Measurements from ENCODE around the gene CPSF4L. TPM values are rescaled to one million over a fixed set of nuclear protein-coding genes. Genes with fewer than 3 reads are reported as not detected.

CPSF4L gene
- total RNA-seq, 1 experiment from 2014 or later: not detected

DNA sequence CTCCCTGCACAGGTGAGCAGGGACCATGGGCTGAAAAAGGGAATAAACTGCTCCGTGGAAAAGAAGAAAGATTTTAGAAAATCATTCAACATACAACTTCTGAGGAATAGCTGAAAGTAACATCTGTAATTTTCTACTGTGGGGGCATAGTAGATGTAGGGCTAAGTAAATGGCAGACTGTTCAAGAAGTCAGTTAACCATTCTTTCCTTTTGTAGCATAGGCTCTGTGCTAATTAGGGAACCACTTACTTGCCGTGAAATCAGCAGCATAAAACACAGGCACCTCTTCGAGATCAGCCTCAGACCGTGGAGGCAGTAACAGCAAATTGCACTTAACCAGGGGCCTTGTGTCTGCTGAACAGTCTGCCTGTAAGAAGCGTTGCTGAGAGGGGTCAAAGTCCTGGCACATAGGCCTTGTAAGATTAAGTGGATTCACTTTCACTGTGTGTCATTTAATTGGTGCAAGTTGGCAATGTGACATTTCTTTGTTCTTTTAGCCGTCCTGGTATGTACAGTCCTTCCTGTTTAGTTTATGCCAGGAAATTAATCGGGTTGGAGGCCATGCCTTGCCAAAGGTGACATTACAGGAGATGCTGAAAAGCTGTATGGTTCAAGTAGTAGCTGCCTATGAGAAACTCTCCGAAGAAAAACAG is 58.4 kb downstream of the CPSF4L start:
- peak; percentile 67 for DNase-seq (ENCODE audit: low spot score)

- DNase-seq (ENCODE audit: low spot score): no peak
These were observed 60.2 kb downstream of the CPSF4L start for GRCh38 chr17:73201215-73202069.

DNA sequence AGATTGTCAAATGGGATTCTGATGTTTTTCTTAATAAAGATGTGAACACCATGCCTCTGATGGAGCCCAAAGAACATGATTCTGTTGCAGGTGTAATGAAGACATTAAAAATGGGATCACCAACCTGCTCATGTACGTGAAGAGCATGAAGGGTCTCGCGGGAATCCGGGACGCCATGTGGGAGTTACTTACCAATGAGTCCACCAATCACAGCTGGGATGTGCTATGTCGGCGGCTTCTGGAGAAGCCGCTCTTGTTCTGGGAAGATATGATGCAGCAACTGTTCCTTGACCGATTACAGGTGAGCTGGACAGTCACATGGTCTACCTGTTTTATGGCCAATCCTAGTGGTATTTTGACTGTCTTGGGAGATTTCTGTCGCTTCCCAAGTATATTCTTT is 61.2 kb downstream of the CPSF4L start:
- no peak for DNase-seq (ENCODE audit: low spot score)

DNA sequence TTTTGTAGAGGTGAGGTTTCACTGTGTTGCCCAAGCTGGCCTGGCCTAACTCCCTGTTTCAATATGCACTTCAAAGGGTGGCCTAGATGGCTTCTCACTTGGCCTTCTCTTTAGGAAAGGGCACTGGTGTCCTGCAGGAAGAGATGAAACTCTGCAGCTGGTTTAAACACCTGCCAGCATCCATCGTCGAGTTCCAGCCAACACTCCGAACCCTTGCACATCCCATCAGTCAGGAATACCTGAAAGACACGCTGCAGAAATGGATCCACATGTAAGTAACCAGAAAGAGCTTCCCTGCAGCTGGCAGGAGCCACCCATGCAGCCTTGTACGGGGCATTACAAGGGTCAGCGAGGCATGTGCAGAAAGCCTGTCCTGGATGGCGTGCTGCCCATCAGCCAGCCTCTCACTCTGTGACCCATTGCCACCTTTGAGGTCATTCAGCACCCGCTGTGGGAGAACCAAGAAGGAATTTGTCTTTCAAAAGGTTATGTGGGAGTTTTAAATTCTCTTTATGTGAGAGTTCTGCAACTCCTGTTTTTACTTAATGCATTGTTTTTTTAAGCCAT is 61.8 kb downstream of the CPSF4L start:
- no peak for DNase-seq (ENCODE audit: low spot score)

DNA sequence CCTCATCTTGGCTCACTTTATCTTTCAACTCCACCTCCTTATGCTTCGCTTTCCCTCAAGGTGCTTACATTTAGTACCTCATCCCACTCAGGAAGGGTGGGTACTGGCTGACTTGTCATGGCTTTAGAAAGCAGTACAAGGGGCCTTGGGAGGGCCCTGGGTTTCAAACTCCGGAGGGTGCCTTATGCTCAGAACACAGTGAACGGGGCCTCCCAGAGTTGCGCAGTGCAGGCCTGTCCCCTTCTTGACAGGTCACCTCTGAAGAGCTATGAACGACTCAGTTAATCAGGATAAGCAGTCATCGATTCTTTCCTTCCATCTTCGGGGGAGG is 62.8 kb downstream of the CPSF4L start:
- no peak for DNase-seq (ENCODE audit: low spot score)

Other genes starting within 250 kb of the CPSF4L start
- gene SLC39A11, start 169.2 kb downstream of the CPSF4L start, total RNA-seq (2014; rRNA removed; shearing (Covaris generic)): 20.9 and 33.9 TPM in 2 replicates
- gene SSTR2, start 96.9 kb downstream of the CPSF4L start, total RNA-seq (2014; rRNA removed; shearing (Covaris generic)): 0.06 and 0.55 TPM in 2 replicates
- 18.6 and 18.8 TPM in 2 replicates for gene COG1, start 68.8 kb downstream of the CPSF4L start, total RNA-seq (2014; rRNA removed; shearing (Covaris generic))
- 29.8 and 30.9 TPM in 2 replicates for gene CDC42EP4, start 50.1 kb upstream of the CPSF4L start, total RNA-seq (2014; rRNA removed; shearing (Covaris generic))

Data from H4 (cell line).